GM12891 (cell line): ENCODE data around the gene PIGQ.

Experiments used
- DNase-seq: peaks from one replicate; pipeline ENCODE4 v3.0.0; 2011; ENCODE audit warnings: low spot score; ENCODE audit not compliant: insufficient read length
- FAIRE-seq: peaks from 2 replicates; lab custom pipeline; 2011; peaks lifted over from hg19 to GRCh38; lab: Jason Lieb, UNC
- PAX5 ChIP-seq: IDR thresholded peaks from 2 replicates; pipeline ENCODE4 v1.6.1; 2011; ENCODE audit warnings: low read length, moderate library complexity, mild to moderate bottlenecking; ENCODE audit not compliant: insufficient read depth, severe bottlenecking
- POLR2A ChIP-seq: IDR thresholded peaks from 2 replicates; pipeline ENCODE4 v1.6.1; 2011; ENCODE audit warnings: low read depth, low read length, control low read depth
- POLR2AphosphoS5 ChIP-seq: IDR thresholded peaks from 2 replicates; pipeline ENCODE4 v1.6.1; 2011; ENCODE audit warnings: low read depth, low read length, control low read depth
- POU2F2 ChIP-seq: IDR thresholded peaks from 2 replicates; pipeline ENCODE4 v1.6.1; 2011; ENCODE audit warnings: low read depth, mild to moderate bottlenecking, control low read depth, low read length, moderate library complexity
- SPI1 ChIP-seq: IDR thresholded peaks from 2 replicates; pipeline ENCODE4 v1.6.1; 2011; ENCODE audit warnings: low read depth, low read length, control low read depth
- TAF1 ChIP-seq: IDR thresholded peaks from 2 replicates; pipeline ENCODE4 v1.6.1; 2011; ENCODE audit warnings: low read depth, low read length, control low read depth

The PIGQ gene

DNA sequence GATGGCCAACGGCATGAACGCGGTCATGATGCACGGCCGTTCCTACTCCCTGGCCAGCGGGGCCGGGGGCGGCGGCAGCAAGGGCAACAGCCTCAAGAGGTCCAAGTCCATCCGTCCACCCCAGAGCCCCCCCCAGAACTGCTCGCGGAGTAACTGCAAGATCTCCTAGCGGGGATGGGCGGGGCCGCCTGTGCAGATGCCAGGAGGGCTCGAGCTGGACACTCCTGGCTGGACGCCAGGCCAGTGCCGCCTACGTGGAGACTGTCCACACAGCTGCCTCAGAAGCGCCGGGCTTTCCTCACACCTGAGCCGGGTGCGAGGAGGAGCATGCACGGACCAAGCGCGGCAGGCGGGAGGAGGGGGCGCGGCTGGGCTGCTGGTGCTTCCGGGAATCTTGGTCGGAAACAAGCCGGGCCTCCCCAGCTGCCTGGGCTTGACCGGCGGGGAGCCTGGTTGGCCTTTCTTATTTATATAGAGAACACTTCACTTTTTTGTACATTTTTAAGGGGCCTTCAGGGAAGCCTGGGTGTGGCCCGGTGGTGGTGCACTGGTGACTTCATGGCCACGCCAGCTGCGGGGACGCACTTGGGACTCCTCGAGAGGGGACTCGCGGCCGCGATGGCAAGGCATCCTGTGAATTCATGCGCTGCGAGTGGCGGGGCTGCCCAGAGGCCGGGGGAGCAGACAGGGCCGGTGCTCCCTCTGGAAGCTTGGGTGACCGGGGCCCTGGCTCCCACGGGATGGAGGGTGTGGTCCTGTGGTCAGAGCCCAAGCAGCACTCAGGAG, 57.9 kb downstream of the PIGQ start:
- DNase-seq (no peak), FAIRE-seq (no peak)

DNA sequence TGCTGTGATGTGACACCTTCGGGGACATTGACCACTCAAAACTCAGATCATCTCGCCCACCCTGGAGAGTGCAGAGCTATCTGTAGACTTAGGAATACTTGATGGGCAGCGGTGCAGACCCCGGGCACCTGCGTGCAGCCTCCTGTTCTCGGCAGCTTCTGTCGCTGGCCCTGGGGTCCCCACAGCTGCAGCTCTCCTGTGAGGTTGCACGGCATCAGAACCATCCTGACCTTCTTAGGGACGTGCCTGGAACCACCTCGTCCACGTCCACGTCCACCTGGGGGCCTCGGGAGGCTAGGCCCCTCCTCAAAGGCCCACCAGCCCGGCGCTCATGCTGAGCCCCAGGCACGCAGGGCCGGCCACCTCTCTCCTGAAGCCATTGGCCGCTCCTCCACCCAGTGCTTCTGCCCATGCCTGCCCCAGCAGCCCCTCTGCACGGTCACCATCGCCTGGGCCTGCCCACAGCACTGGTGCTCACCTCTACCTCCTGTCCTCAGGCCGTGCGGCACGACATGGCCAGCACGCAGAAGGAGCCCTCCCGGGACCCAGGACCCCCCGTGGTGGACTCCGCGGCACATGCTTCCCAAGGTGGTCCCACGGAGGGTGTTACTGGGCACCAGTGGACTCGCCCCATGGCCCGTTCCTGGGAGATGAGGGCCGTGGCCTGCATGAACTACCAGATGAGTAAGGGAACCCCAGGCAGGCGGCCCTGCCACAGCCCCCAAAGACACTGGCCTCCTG, 58.7 kb downstream of the PIGQ start:
- DNase-seq (no peak), FAIRE-seq (no peak)
- TF ChIP-seq TAF1, result no peak
- TF ChIP-seq POLR2A, result no peak
- no peak for TF ChIP-seq POU2F2
- no peak for TF ChIP-seq POLR2AphosphoS5

More for the DNA sequence above, 57.9 kb downstream of the PIGQ start:
- TF ChIP-seq POLR2A (no peak), POLR2AphosphoS5 (no peak), TAF1 (no peak), PAX5 (no peak), POU2F2 (no peak), SPI1 (no peak)

- no peak for FAIRE-seq
- no peak for DNase-seq
- no peak for TF ChIP-seq POLR2A
- no peak for TF ChIP-seq PAX5
- no peak for TF ChIP-seq TAF1
- TF ChIP-seq SPI1, result no peak
- no peak for TF ChIP-seq POLR2AphosphoS5
- TF ChIP-seq POU2F2, result no peak
These were observed 59.5 kb downstream of the PIGQ start for GRCh38 chr16:629185-629832.

DNA sequence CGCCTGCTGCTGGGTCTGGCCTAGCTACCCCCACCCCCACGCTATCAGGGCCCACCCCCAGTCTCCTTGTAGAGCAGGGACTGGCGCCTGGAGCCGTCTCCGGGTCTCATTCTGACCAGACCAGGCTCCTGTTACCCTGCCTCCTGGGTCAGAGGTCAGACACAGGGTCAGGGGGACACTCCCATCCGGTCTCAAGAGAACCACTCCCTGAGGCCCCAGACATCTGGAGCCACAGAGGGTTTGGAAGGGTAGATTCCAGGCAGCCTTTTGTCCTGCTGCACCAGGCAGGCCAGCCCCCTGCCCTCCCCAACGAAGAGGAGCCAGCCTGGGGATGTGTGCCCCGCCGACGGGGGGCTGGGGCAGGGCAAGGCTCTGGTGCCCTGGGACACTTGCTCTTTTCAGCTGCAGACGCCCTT, 60.1 kb downstream of the PIGQ start:
- TF ChIP-seq POLR2AphosphoS5 (no peak), POU2F2 (no peak), PAX5 (no peak), TAF1 (no peak), POLR2A (no peak), SPI1 (no peak)
- DNase-seq (no peak), FAIRE-seq (no peak)

- DNase-seq (no peak), FAIRE-seq (no peak)
- no peak for TF ChIP-seq SPI1
- no peak for TF ChIP-seq POLR2A
- TF ChIP-seq PAX5, result no peak
- no peak for TF ChIP-seq POU2F2
- no peak for TF ChIP-seq TAF1
- TF ChIP-seq POLR2AphosphoS5, result no peak
These were observed 60.6 kb downstream of the PIGQ start for GRCh38 chr16:630249-630814.

DNA sequence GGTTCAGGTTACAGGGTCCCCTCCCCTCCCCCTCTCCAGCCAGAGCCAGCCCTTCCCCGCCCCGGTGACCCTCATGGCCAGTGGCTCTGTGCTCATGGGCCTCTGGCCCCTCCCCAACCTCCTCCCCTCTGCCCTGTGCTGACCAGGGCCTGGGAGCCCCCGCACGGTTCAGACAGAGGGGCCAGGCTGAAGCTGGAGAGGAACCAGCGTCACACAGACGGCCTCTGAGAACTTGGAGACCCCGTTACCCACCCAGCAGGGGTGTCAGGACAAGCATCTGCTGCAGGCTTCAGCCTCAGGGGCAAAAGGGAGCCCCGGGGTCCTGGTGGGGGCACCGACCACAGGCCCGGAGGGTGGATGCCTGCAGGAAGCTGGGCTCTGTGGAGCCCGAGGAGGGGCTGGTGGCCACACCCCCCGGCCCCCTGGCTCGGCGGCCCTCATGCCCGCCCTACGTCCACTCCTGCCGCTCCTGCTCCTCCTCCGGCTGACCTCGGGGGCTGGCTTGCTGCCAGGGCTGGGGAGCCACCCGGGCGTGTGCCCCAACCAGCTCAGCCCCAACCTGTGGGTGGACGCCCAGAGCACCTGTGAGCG, 61.1 kb downstream of the PIGQ start, which contains the start of gene WFIKKN1:
Gene WFIKKN1, plus strand, starts transcription at position 171 of the 591 bp plus-strand sequence. Its CDS starts 269 bp downstream, at position 440.
- FAIRE-seq, result no peak
- no peak for DNase-seq
- TF ChIP-seq POLR2A (no peak), POU2F2 (no peak), TAF1 (no peak), SPI1 (no peak), PAX5 (no peak), POLR2AphosphoS5 (no peak)

DNA sequence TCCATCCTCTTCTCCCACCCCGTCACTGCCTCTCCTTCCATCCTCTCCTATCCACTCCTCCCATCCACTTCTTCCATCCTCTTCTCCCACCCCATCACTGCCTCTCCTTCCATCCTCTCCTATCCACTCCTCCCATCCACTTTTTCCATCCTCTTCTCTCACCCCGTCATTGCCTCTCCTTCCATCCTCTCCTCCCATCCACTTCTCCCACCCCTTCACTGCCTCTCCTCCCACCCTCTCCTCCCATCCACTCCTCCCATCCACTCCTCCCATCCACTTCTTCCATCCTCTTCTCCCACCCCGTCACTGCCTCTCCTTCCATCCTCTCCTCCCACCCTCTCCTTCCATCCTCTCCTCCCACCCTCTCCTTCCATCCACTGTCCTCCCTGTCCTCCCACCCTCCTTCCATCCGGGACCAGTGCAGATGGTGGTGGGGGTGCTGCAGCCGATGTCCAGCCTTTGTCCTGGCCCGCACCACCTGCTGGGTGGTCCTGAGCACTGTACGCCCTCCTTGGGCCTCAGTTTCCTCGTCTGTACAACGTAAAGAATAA, 62.1 kb downstream of the PIGQ start:
- no peak for TF ChIP-seq PAX5
- no peak for TF ChIP-seq POLR2AphosphoS5
- no peak for TF ChIP-seq SPI1
- FAIRE-seq (no peak), DNase-seq (no peak)

DNA sequence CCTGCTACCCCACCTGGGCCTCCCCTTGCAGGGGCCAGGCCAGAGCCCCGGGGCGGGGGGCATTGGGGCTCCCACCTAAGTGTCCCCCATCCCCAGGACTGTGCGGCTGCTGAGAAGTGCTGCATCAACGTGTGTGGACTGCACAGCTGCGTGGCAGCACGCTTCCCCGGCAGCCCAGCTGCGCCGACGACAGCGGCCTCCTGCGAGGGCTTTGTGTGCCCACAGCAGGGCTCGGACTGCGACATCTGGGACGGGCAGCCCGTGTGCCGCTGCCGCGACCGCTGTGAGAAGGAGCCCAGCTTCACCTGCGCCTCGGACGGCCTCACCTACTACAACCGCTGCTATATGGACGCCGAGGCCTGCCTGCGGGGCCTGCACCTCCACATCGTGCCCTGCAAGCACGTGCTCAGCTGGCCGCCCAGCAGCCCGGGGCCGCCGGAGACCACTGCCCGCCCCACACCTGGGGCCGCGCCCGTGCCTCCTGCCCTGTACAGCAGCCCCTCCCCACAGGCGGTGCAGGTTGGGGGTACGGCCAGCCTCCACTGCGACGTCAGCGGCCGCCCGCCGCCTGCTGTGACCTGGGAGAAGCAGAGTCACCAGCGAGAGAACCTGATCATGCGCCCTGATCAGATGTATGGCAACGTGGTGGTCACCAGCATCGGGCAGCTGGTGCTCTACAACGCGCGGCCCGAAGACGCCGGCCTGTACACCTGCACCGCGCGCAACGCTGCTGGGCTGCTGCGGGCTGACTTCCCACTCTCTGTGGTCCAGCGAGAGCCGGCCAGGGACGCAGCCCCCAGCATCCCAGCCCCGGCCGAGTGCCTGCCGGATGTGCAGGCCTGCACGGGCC, 62.9 kb downstream of the PIGQ start:
- TF ChIP-seq TAF1 (no peak), SPI1 (no peak), POLR2A (no peak), POLR2AphosphoS5 (no peak), POU2F2 (no peak), PAX5 (no peak)
- DNase-seq (no peak), FAIRE-seq (no peak)
